ENCODE measurements around the gene AQP9.
"Not testable (repeated sequence)": the region's sequence is repeated elsewhere in the genome, so short reads cannot be mapped to it uniquely, and the experiment has no call there.

The AQP9 gene

GRCh38 chr15:58200739-58201138 is 62.6 kb downstream of the AQP9 start:
- DNase-seq (ENCODE audit: low read depth), result no peak
- no peak overlapping the region for H3K4me3 ChIP-seq (ENCODE audit: low read depth, low read length)
- TF ChIP-seq, protein P1, sequence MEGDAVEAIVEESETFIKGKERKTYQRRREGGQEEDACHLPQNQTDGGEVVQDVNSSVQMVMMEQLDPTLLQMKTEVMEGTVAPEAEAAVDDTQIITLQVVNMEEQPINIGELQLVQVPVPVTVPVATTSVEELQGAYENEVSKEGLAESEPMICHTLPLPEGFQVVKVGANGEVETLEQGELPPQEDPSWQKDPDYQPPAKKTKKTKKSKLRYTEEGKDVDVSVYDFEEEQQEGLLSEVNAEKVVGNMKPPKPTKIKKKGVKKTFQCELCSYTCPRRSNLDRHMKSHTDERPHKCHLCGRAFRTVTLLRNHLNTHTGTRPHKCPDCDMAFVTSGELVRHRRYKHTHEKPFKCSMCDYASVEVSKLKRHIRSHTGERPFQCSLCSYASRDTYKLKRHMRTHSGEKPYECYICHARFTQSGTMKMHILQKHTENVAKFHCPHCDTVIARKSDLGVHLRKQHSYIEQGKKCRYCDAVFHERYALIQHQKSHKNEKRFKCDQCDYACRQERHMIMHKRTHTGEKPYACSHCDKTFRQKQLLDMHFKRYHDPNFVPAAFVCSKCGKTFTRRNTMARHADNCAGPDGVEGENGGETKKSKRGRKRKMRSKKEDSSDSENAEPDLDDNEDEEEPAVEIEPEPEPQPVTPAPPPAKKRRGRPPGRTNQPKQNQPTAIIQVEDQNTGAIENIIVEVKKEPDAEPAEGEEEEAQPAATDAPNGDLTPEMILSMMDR (IDR thresholded peaks at IDR 0.05; ENCODE audit: low read depth, low read length, missing control alignments), result no peak
- in situ Hi-C loops (cut with HindIII; ENCODE audit: low sequenced_read_pairs), result no loop called here

GRCh38 chr15:58201516-58201915 is 63.3 kb downstream of the AQP9 start:
- DNase-seq (ENCODE audit: low read depth), result peak; percentile 53
- no peak overlapping the region for H3K4me3 ChIP-seq (ENCODE audit: low read depth, low read length)
- in situ Hi-C loops (cut with HindIII; ENCODE audit: low sequenced_read_pairs), result no loop called here
- TF ChIP-seq, protein P1 (IDR thresholded peaks at IDR 0.05; ENCODE audit: low read depth, low read length, missing control alignments), result no peak

DNA sequence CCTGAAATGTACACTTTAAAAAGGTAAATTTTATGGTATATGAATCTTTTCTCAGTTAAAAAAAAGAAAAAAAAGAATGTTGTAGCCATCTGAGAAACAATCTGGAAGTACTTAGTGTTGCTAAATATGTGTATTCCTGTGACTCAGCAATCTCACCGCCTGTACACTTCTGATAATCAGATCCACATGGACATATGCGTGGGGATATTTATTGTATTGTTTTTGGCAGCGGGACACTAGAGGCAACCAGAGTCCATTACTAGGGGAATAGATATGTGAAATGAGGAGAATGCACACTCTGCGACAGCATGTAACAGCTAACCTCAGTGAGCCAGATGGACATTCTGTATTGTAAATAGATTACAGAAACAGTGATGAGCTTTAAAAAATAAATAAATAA is 65.4 kb downstream of the AQP9 start:
- TF ChIP-seq, protein P1 (IDR thresholded peaks at IDR 0.05; ENCODE audit: low read depth, low read length, missing control alignments), result no peak
- no peak overlapping the region for H3K4me3 ChIP-seq (ENCODE audit: low read depth, low read length)
- peak; percentile 83 for DNase-seq (ENCODE audit: low read depth)
- in situ Hi-C loops (cut with HindIII; ENCODE audit: low sequenced_read_pairs), result no loop called here

DNA sequence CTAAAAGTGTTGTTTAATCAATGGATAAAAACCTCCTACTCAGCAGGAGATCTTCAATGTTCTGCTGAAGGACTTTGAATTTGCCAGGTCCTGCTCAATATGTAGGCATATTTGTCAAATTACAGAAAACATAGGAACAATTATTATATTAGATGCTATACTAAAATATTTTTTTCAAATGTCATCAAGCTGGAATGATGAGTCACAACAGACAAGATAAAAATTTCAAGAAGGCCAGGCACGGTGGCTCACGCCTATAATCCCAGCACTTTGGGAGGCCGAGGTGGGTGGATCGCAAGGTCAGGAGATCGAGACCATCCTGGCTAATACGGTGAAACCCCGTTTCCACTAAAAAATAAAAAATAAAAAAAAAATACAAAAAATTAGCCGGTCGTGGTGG is 68.0 kb downstream of the AQP9 start:
- in situ Hi-C loops (cut with HindIII; ENCODE audit: low sequenced_read_pairs), result no loop called here
- H3K4me3 ChIP-seq (ENCODE audit: low read depth, low read length), result no peak overlapping the region
- no peak for DNase-seq (ENCODE audit: low read depth)
- TF ChIP-seq, protein P1 (IDR thresholded peaks at IDR 0.05; ENCODE audit: low read depth, low read length, missing control alignments), result no peak

DNA sequence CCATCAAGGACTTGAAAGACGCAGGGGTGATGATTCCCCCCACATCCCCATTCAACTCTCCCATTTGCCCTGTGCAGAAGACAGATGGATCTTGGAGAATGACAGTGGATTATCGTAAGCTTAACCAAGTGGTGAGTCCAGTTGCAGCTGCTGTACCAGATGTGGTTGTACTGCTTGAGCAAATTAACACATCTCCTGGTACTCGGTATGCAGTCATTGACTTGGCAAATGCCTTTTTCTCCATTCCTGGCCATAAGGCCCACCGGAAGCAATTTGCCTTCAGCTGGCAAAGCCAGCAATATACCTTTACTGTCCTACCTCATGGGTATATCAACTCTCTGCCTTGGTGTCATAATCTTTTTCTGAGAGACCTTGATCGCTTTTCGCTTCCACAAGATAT is 70.0 kb downstream of the AQP9 start:
- in situ Hi-C loops (cut with HindIII; ENCODE audit: low sequenced_read_pairs); H3K4me3 ChIP-seq (ENCODE audit: low read depth, low read length); DNase-seq (ENCODE audit: low read depth): not testable (repeated sequence)

DNA sequence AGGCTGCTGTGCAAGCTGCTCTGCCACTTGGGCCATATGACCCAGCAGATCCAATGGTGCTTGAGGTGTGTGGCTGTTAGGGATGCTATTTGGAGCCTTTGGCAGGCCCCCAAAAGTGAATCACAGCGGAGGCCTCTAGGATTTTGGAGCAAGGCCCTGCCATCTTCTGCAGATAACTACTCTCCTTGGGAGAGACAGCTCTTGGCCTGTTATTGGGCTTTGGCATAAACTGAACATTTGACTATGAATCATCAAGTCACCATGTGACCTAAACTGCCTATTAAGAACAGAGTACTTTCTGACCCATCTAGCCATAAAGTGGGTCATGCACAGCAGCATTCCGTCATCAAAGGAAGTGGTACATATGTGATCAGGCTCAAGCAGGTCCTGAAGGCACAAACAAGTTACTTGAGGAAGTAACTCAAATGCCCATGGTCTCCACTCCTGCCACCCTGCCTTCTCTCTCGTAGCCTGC is 70.9 kb downstream of the AQP9 start:
- H3K4me3 ChIP-seq (ENCODE audit: low read depth, low read length); in situ Hi-C loops (cut with HindIII; ENCODE audit: low sequenced_read_pairs); DNase-seq (ENCODE audit: low read depth): not testable (repeated sequence)

GRCh38 chr15:58210031-58210430 is 71.8 kb downstream of the AQP9 start:
- DNase-seq (ENCODE audit: low read depth); in situ Hi-C loops (cut with HindIII; ENCODE audit: low sequenced_read_pairs): not testable (repeated sequence)

GRCh38 chr15:58212909-58213526 is 74.8 kb downstream of the AQP9 start:
- DNase-seq (ENCODE audit: low read depth), result no peak
- in situ Hi-C loops (cut with HindIII; ENCODE audit: low sequenced_read_pairs), result no loop called here
- TF ChIP-seq, protein P1 (IDR thresholded peaks at IDR 0.05; ENCODE audit: low read depth, low read length, missing control alignments), result peak; percentile 75
- no peak overlapping the region for H3K4me3 ChIP-seq (ENCODE audit: low read depth, low read length)

More at GRCh38 chr15:58210031-58210430, 71.8 kb downstream of the AQP9 start:
- H3K4me3 ChIP-seq (ENCODE audit: low read depth, low read length), result not testable (repeated sequence)

Data from astrocyte of the cerebellum (primary cell).